Endothelial cell of umbilical vein (primary cell): ENCODE data around the gene ICE2. TPM values are rescaled to one million over a fixed set of nuclear protein-coding genes. Genes with fewer than 3 reads are reported as not detected.

Experiments
- BruUV-seq: library from RNA; stranded (reverse); fragments of 400-500 nt; replicated peaks from 2 replicates; lab custom pipeline; 2021; lab: Mats Ljungman, UMichigan
- CTCF ChIA-PET: fragments of 300-600, 350-600 bp; sonication (Branson Sonifier 250); formaldehyde crosslinking; loops from one replicate; lab custom pipeline; 2021; ENCODE audit warnings: antibody characterized with exemption, inconsistent platforms; lab: Charles Lee
- POLR2A ChIA-PET: fragments of 300-600, 350-600 bp; sonication (Branson Sonifier 250); formaldehyde crosslinking; loops from one replicate; lab custom pipeline; 2021; ENCODE audit warnings: antibody characterized with exemption, inconsistent platforms; lab: Charles Lee
- DNase-seq: peaks from one replicate; pipeline ENCODE4 v3.0.0-alpha.2; 2011; ENCODE audit warnings: low read depth, low spot score
- FAIRE-seq: peaks from 2 replicates; lab custom pipeline; 2011; peaks lifted over from hg19 to GRCh38; lab: Jason Lieb, UNC
- H2AFZ ChIP-seq: 2 replicates; pipeline ENCODE4 v1.6.0; 2012; ENCODE audit warnings: low read depth, low read length, control low read depth, inconsistent platforms
- H3K27ac ChIP-seq: 2 replicates; pipeline ENCODE4 v1.5.1; 2011; ENCODE audit warnings: low read depth, mild to moderate bottlenecking, control low read depth, low read length, moderate library complexity; ENCODE audit not compliant: insufficient read depth
- H3K27me3 ChIP-seq, 2 experiments: 2 replicates each; pipeline versions ENCODE4 v1.6.0 to v1.6.1; 2011; ENCODE audit warnings: low read length in 2 of 2, mixed read lengths in 1 of 2; ENCODE audit not compliant: control insufficient read depth in 2 of 2, insufficient read depth in 2 of 2
- H3K36me3 ChIP-seq, 2 experiments: 2 replicates in 1 of 2; 3 replicates in 1 of 2; pipeline ENCODE4 v1.5.1; 2011; ENCODE audit warnings: low read length in 2 of 2, mild to moderate bottlenecking in 1 of 2, moderate library complexity in 1 of 2; ENCODE audit not compliant: control insufficient read depth in 2 of 2, insufficient read depth in 2 of 2; ENCODE audit errors: extremely low read depth in 1 of 2
- H3K4me1 ChIP-seq: 3 replicates; pipeline ENCODE4 v1.5.1; 2011; ENCODE audit warnings: mild to moderate bottlenecking, low read length; ENCODE audit not compliant: control insufficient read depth, insufficient read depth; ENCODE audit errors: extremely low read depth
- H3K4me2 ChIP-seq: 2 replicates; pipeline ENCODE4 v1.6.1; 2011; ENCODE audit warnings: low read length, control low read depth, mixed read lengths; ENCODE audit not compliant: insufficient read depth
- H3K4me3 ChIP-seq, 3 experiments: fragments of 200-600 bp in 1 of 3; sonication (generic), shearing (Covaris generic) in 1 of 3; replicated peaks in 1 of 3; 2 replicates each; pipeline ENCODE4 v1.5.1; 2011 to 2016; ENCODE audit warnings: control low read depth in 3 of 3, low read length in 3 of 3, mild to moderate bottlenecking in 2 of 3, inconsistent platforms in 1 of 3, low read depth in 1 of 3, moderate library complexity in 1 of 3; ENCODE audit not compliant: insufficient read depth in 1 of 3
- H3K79me2 ChIP-seq: 2 replicates; pipeline ENCODE4 v1.6.0; 2012; ENCODE audit warnings: low read length, inconsistent platforms; ENCODE audit not compliant: control insufficient read depth, insufficient read depth
- H3K9ac ChIP-seq: replicated peaks from 2 replicates; pipeline ENCODE3; 2011; ENCODE audit warnings: low read length, control low read depth; ENCODE audit not compliant: insufficient read depth; ENCODE audit errors: extremely low read depth
- H3K9me1 ChIP-seq: replicated peaks from 3 replicates; pipeline ENCODE4 v1.6.0; 2011; ENCODE audit warnings: mild to moderate bottlenecking, low read length; ENCODE audit not compliant: control insufficient read depth, insufficient read depth; ENCODE audit errors: extremely low read depth
- H3K9me3 ChIP-seq: replicated peaks from 2 replicates; pipeline ENCODE4 v1.5.1; 2012; ENCODE audit warnings: low read length, inconsistent platforms; ENCODE audit not compliant: control insufficient read depth, insufficient read depth
- H4K20me1 ChIP-seq: replicated peaks from 2 replicates; pipeline ENCODE3; 2011; ENCODE audit warnings: mild to moderate bottlenecking, low read length; ENCODE audit not compliant: control insufficient read depth, insufficient read depth; ENCODE audit errors: extremely low read depth
- EZH2 ChIP-seq: IDR thresholded peaks from 2 replicates; pipeline ENCODE4 v1.6.1; 2012; ENCODE audit warnings: borderline replicate concordance, low read depth, mild to moderate bottlenecking, moderate library complexity, low read length, inconsistent platforms; ENCODE audit not compliant: severe bottlenecking
- FOS ChIP-seq: IDR thresholded peaks from 2 replicates; pipeline ENCODE4 v1.6.1; 2011; ENCODE audit warnings: mild to moderate bottlenecking, low read length, moderate library complexity, borderline replicate concordance; ENCODE audit not compliant: insufficient read depth
- GATA2 ChIP-seq: IDR thresholded peaks from 2 replicates; pipeline ENCODE4 v1.7.0; 2011; ENCODE audit warnings: low read depth, mild to moderate bottlenecking, moderate library complexity, mixed read lengths, low read length; ENCODE audit not compliant: insufficient read length, insufficient read depth
- JUN ChIP-seq: IDR thresholded peaks from 2 replicates; pipeline ENCODE4 v1.6.1; 2011; ENCODE audit warnings: borderline replicate concordance, low read depth; ENCODE audit not compliant: insufficient read length, insufficient read depth
- MYC ChIP-seq: IDR thresholded peaks from one replicate; pipeline ENCODE4 v1.6.1; 2011; ENCODE audit warnings: mild to moderate bottlenecking, low read depth, low read length
- POLR2A ChIP-seq: IDR thresholded peaks from 2 replicates; pipeline ENCODE4 v1.6.1; 2012; ENCODE audit warnings: low read depth, mild to moderate bottlenecking, control low read depth, low read length
- POLR2AphosphoS5 ChIP-seq: IDR thresholded peaks from 2 replicates; pipeline ENCODE4 v1.6.1; 2012; ENCODE audit warnings: low read depth, mild to moderate bottlenecking, control low read depth, low read length, moderate library complexity; ENCODE audit not compliant: insufficient read depth
- dilution Hi-C: fragments of 300-500 bp; cut with MboI; formaldehyde crosslinking; loops from one replicate; pipeline ENCODE4 v1.15.0; 2019; ENCODE audit warnings: low sequenced_read_pairs; ENCODE audit not compliant: extremely low pct_ligation_motif_present
- intact Hi-C: fragments of 100-400 bp; cut with micrococcal nuclease; formaldehyde crosslinking; loops from one replicate; pipeline ENCODE4 v1.10.0; 2022
- polyA plus RNA-seq, 4 experiments: library from polyadenylated mRNA; depleted of rRNA in 3 of 4; stranded (reverse) in 3 of 4; unstranded in 1 of 4; fragments of >200 nt; gene quantifications; 2 replicates each; pipeline versions ENCODE4 v1.2.1 to v1.2.3, GENCODE V29; 2011 to 2012; ENCODE audit warnings: missing spikeins in 1 of 4
- total RNA-seq: library from RNA; stranded (reverse); gene quantifications from 2 replicates; pipeline ENCODE4 v1.2.3, GENCODE V29; 2021
- TF ChIP-seq, protein P1 (sequence below): IDR thresholded peaks from 2 replicates; pipeline ENCODE4 v1.6.1; 2011; ENCODE audit not compliant: insufficient read depth, insufficient read length
- TF ChIP-seq, protein P2 (sequence below), 2 donors: IDR thresholded peaks; 1 replicate in 1 of 2; 2 replicates in 1 of 2; pipeline ENCODE4 v1.5.1; 2011; ENCODE audit warnings: low read length in 2 of 2, mild to moderate bottlenecking in 2 of 2, moderate library complexity in 2 of 2, control low read depth in 1 of 2, inconsistent platforms in 1 of 2, low read depth in 1 of 2; ENCODE audit not compliant: insufficient read depth in 1 of 2; ENCODE audit errors: extremely low read depth in 1 of 2

Gene ICE2
- total and polyA plus RNA-seq, 2 donors (not counting 3 experiments of a cell fraction or from before 2014, with no cell fraction given): 22.1 to 57.0 TPM

DNA sequence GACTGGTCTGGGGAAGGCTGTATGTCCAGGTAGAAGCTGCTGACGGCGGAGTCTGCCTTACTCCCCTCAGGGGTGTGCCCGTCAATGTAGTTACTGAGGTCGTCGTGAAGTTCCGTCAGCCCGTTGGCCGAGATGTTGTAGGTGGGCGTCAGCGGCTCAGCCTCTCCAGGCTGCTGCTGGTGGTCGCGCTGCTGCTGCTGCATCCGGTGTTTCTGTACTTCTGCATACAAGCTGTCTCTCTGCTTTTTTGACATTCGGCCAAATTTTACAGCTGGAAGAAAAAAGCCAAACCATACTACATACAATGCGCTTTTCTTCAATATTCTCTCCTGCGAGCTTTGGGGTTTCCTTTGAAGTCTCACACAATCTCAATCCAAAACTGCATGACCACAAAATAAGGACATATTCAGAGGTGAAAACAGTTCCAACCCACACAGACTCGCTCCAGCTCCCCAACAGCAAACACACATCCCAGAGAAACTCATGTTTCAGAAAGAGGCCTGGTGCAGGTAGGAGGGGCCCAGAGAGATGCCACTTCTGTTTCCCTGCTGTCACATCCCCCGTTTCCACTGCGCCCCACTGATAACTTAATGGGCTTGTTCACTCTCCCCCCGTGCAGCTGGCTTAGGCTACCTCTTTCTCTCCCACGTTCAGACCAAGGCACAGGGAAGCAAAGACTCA is 32.5 kb upstream of the ICE2 start:
- H3K4me3 ChIP-seq: no peak overlapping the region
- H3K9me3 ChIP-seq: no peaks in the 10 kb centered on the region
- no peak overlapping the region for H3K9ac ChIP-seq
- no peak for FAIRE-seq
- H3K4me2 ChIP-seq: no peak overlapping the region
- BruUV-seq: no TSS peak
- H3K27me3 ChIP-seq: no peaks in the 10 kb centered on the region
- no peak for DNase-seq
- CTCF ChIA-PET: interaction anchor here (6.2 kb wide), 1 partner anchor 9 kb away, joined by 93 read pairs; no protein-coding TSS in a partner anchor
- H4K20me1 ChIP-seq: no peaks in the 10 kb centered on the region
- no peak for TF ChIP-seq POLR2AphosphoS5
- TF ChIP-seq, protein P1, sequence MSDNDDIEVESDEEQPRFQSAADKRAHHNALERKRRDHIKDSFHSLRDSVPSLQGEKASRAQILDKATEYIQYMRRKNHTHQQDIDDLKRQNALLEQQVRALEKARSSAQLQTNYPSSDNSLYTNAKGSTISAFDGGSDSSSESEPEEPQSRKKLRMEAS: no peak
- no peak for TF ChIP-seq FOS
- H3K4me1 ChIP-seq: no peaks in the 10 kb centered on the region
- no peak overlapping the region for H2AFZ ChIP-seq
- dilution Hi-C loops (no loop called here), intact Hi-C loops (no loop called here)
- no peaks in the 10 kb centered on the region for H3K9me1 ChIP-seq
- peaks cover 3 to 7% of the 10 kb centered on the region in 2 experiments for H3K36me3 ChIP-seq
- no peak overlapping the region for H3K27ac ChIP-seq
- POLR2A ChIA-PET: no interaction called here
- H3K79me2 ChIP-seq: no peaks in the 10 kb centered on the region

DNA sequence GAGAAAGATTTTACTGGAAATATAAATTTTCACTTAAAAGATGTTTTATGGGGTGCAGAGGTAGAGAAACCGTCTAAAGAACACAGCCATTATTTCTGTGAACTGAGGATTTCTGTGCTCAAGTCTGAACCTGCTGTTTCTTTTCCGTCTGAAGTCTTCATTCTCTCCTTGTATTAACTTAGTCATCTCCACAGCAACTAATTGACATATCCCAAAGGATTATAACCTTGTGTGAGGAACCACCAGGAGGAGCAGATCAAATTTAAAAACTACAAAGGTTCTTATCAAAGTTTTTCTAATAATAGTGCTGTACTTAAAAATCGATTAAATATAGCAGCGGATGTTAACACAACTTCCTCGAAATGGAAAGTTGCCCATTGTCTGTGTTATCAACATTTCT is 31.1 kb upstream of the ICE2 start:
- Histone ChIP-seq H3K9me3 (no peaks in the 10 kb centered on the region), H3K9me1 (no peaks in the 10 kb centered on the region), H4K20me1 (no peaks in the 10 kb centered on the region), H3K4me1 (no peaks in the 10 kb centered on the region), H3K4me3 (no peak overlapping the region), H3K4me2 (no peak overlapping the region), H2AFZ (no peak overlapping the region), H3K79me2 (no peaks in the 10 kb centered on the region), H3K36me3 (peaks cover 3 to 7% of the 10 kb centered on the region in 2 experiments), H3K9ac (no peak overlapping the region), H3K27me3 (no peaks in the 10 kb centered on the region), H3K27ac (no peak overlapping the region)
- no TSS peak for BruUV-seq
- ChIA-PET POLR2A (no interaction called here), CTCF (interaction anchor here (3.1 to 6.2 kb wide), 2 partner anchors 7 to 10 kb away, joined by 18 to 93 read pairs; no protein-coding TSS in a partner anchor)
- no peak for DNase-seq
- dilution Hi-C loops (no loop called here), intact Hi-C loops (no loop called here)
- no peak for FAIRE-seq
- TF ChIP-seq, protein P1: no peak
- no peak for TF ChIP-seq GATA2
- no peak for TF ChIP-seq JUN
- no peak for TF ChIP-seq POLR2AphosphoS5
- TF ChIP-seq, protein P2, sequence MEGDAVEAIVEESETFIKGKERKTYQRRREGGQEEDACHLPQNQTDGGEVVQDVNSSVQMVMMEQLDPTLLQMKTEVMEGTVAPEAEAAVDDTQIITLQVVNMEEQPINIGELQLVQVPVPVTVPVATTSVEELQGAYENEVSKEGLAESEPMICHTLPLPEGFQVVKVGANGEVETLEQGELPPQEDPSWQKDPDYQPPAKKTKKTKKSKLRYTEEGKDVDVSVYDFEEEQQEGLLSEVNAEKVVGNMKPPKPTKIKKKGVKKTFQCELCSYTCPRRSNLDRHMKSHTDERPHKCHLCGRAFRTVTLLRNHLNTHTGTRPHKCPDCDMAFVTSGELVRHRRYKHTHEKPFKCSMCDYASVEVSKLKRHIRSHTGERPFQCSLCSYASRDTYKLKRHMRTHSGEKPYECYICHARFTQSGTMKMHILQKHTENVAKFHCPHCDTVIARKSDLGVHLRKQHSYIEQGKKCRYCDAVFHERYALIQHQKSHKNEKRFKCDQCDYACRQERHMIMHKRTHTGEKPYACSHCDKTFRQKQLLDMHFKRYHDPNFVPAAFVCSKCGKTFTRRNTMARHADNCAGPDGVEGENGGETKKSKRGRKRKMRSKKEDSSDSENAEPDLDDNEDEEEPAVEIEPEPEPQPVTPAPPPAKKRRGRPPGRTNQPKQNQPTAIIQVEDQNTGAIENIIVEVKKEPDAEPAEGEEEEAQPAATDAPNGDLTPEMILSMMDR (IDR thresholded peaks at IDR 0.05; ENCODE audit: extremely low read depth in 1 of 2, insufficient read depth in 1 of 2, low read depth in 1 of 2, low read length in 2 of 2): no peak
- no peak for TF ChIP-seq POLR2A
- no peak for TF ChIP-seq MYC
- no peak for TF ChIP-seq FOS
- TF ChIP-seq EZH2: no peak
